MM.1S (cell line): ENCODE measurements around the gene BDKRB1.

Experiments used
- DNase-seq: peaks from one replicate; pipeline ENCODE4 v3.0.0-alpha.2; 2015
- H2AFZ ChIP-seq: fragments of 300-600 bp; sonication (generic); 2 replicates; pipeline ENCODE4 v1.6.0; 2016; ENCODE audit warnings: antibody characterized with exemption, low read length
- H3F3A ChIP-seq: fragments of 300-600 bp; sonication (generic); 2 replicates; pipeline ENCODE4 v1.6.1; 2016; ENCODE audit warnings: mild to moderate bottlenecking, antibody characterized with exemption, low read length, moderate library complexity, mixed read lengths; ENCODE audit not compliant: insufficient read depth
- H3K27ac ChIP-seq: fragments of 300-600 bp; sonication (generic); 2 replicates; pipeline ENCODE4 v1.5.1; 2016; ENCODE audit warnings: mild to moderate bottlenecking, low read length
- H3K27me3 ChIP-seq: fragments of 300-600 bp; sonication (generic); replicated peaks from 2 replicates; pipeline ENCODE4 v1.6.0; 2016; ENCODE audit warnings: low read length; ENCODE audit not compliant: insufficient read depth
- H3K36me3 ChIP-seq: fragments of 300-600 bp; sonication (generic); replicated peaks from 2 replicates; pipeline ENCODE4 v1.6.1; 2016; ENCODE audit warnings: mild to moderate bottlenecking, low read length, mixed read lengths; ENCODE audit not compliant: insufficient read depth
- H3K4me1 ChIP-seq: fragments of 300-600 bp; sonication (generic); 2 replicates; pipeline ENCODE4 v1.6.1; 2016; ENCODE audit warnings: low read length, mixed read lengths
- H3K4me2 ChIP-seq: fragments of 300-600 bp; sonication (generic); 2 replicates; pipeline ENCODE4 v1.6.0; 2016; ENCODE audit warnings: low read depth, low read length
- H3K4me3 ChIP-seq: fragments of 300-600 bp; sonication (generic); 2 replicates; pipeline ENCODE4 v1.5.1; 2016; ENCODE audit warnings: low read length, mixed read lengths
- H3K79me2 ChIP-seq: fragments of 300-600 bp; sonication (generic); 2 replicates; pipeline ENCODE4 v1.6.1; 2016; ENCODE audit warnings: mixed run types, low read length, mixed read lengths
- H3K9ac ChIP-seq: fragments of 300-600 bp; sonication (generic); 2 replicates; pipeline ENCODE4 v1.6.1; 2016; ENCODE audit warnings: low read length, mixed read lengths
- H3K9me2 ChIP-seq: fragments of 300-600 bp; sonication (generic); replicated peaks from 2 replicates; pipeline ENCODE4 v1.6.1; 2016; ENCODE audit warnings: mild to moderate bottlenecking, low read length, mixed read lengths; ENCODE audit not compliant: insufficient read depth
- H3K9me3 ChIP-seq: fragments of 300-600 bp; sonication (generic); replicated peaks from 2 replicates; pipeline ENCODE4 v1.6.1; 2016; ENCODE audit warnings: mild to moderate bottlenecking, low read length, mixed read lengths; ENCODE audit not compliant: insufficient read depth
- H4K20me1 ChIP-seq: fragments of 300-600 bp; sonication (generic); 2 replicates; pipeline ENCODE4 v1.6.1; 2016; ENCODE audit warnings: mild to moderate bottlenecking, low read length, moderate library complexity, mixed read lengths; ENCODE audit not compliant: insufficient read depth
- EZH2 ChIP-seq: fragments of 300-600 bp; sonication (generic); optimal IDR thresholded peaks from 2 replicates; pipeline ENCODE3; 2017; ENCODE audit warnings: low read depth, mild to moderate bottlenecking, antibody characterized with exemption, low read length, mixed read lengths
- EZH2phosphoT487 ChIP-seq: fragments of 300-600 bp; sonication (generic); IDR thresholded peaks from 2 replicates; pipeline ENCODE4 v1.6.1; 2018; ENCODE audit warnings: antibody characterized with exemption, low read length
- TF ChIP-seq, protein P1 (sequence below): fragments of 300-600 bp; sonication (generic); IDR thresholded peaks from 2 replicates; pipeline ENCODE4 v1.5.1; 2016; ENCODE audit warnings: antibody characterized with exemption, low read length, mixed read lengths

The BDKRB1 gene

DNA sequence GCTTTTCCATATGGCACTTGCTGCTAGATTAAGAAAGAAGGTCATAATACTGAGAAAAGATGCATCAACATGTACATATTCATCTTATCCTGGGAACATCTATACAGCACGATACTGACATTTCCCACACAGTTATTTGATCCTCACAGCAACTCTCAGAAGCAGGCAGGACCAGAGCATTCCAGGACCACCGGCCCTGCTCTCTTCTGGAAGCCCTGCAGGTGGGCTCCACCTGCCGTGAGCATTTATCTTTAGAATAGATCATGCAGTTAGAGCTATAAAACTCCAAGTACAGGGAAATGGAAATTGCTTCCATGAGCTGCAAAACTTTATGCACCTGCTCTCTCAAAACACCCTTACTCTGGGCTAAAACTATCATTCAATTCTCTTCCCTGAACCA, 5.5 kb upstream of the BDKRB1 start:
- Histone ChIP-seq H3K4me3 (no peak overlapping the region), H3K79me2 (no peaks in the 10 kb centered on the region), H3K9me2 (no peaks in the 10 kb centered on the region), H2AFZ (no peak overlapping the region), H3K27ac (no peak overlapping the region), H3K36me3 (no peaks in the 10 kb centered on the region), H3K4me2 (no peak overlapping the region), H3K9me3 (no peaks in the 10 kb centered on the region), H3K9ac (no peak overlapping the region), H3K27me3 (no peaks in the 10 kb centered on the region), H3F3A (no peaks in the 10 kb centered on the region), H3K4me1 (no peaks in the 10 kb centered on the region), H4K20me1 (no peaks in the 10 kb centered on the region)
- TF ChIP-seq, protein P1, sequence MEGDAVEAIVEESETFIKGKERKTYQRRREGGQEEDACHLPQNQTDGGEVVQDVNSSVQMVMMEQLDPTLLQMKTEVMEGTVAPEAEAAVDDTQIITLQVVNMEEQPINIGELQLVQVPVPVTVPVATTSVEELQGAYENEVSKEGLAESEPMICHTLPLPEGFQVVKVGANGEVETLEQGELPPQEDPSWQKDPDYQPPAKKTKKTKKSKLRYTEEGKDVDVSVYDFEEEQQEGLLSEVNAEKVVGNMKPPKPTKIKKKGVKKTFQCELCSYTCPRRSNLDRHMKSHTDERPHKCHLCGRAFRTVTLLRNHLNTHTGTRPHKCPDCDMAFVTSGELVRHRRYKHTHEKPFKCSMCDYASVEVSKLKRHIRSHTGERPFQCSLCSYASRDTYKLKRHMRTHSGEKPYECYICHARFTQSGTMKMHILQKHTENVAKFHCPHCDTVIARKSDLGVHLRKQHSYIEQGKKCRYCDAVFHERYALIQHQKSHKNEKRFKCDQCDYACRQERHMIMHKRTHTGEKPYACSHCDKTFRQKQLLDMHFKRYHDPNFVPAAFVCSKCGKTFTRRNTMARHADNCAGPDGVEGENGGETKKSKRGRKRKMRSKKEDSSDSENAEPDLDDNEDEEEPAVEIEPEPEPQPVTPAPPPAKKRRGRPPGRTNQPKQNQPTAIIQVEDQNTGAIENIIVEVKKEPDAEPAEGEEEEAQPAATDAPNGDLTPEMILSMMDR: no peak
- TF ChIP-seq EZH2 (no peak), EZH2phosphoT487 (no peak)
- DNase-seq: no peak

DNA sequence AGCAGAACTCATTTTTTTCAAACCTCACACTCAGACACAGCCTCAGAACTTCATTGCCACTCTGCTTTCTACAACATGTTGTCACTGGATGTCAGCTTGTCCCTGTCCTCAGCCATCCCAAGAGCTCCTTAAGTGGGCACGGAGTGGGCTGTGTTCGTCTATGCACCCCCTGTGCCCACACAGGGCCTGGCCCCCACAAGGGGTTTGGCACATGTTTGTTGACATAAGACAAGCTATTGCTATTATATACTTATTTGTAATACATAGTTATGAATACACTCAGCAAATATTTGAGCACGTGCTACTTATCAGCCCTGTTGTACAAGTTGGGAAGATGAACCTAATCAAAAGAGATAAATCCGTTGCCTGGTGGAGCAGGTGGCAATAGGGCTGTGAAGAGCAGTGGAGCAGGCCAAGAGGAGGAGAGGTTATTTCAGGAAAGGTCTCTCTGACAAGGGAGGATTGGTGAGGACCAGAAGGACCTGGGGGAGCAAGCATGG, 4.3 kb upstream of the BDKRB1 start:
- Histone ChIP-seq H3K4me1 (no peaks in the 10 kb centered on the region), H3K27me3 (no peaks in the 10 kb centered on the region), H3K79me2 (no peaks in the 10 kb centered on the region), H3F3A (no peaks in the 10 kb centered on the region), H3K9me2 (no peaks in the 10 kb centered on the region), H3K9me3 (no peaks in the 10 kb centered on the region), H3K4me3 (no peak overlapping the region), H3K27ac (no peak overlapping the region), H3K4me2 (no peak overlapping the region), H2AFZ (no peak overlapping the region), H3K9ac (no peak overlapping the region), H3K36me3 (no peaks in the 10 kb centered on the region), H4K20me1 (no peaks in the 10 kb centered on the region)
- no peak for DNase-seq
- TF ChIP-seq EZH2phosphoT487: no peak
- TF ChIP-seq, protein P1: no peak
- TF ChIP-seq EZH2: no peak

DNA sequence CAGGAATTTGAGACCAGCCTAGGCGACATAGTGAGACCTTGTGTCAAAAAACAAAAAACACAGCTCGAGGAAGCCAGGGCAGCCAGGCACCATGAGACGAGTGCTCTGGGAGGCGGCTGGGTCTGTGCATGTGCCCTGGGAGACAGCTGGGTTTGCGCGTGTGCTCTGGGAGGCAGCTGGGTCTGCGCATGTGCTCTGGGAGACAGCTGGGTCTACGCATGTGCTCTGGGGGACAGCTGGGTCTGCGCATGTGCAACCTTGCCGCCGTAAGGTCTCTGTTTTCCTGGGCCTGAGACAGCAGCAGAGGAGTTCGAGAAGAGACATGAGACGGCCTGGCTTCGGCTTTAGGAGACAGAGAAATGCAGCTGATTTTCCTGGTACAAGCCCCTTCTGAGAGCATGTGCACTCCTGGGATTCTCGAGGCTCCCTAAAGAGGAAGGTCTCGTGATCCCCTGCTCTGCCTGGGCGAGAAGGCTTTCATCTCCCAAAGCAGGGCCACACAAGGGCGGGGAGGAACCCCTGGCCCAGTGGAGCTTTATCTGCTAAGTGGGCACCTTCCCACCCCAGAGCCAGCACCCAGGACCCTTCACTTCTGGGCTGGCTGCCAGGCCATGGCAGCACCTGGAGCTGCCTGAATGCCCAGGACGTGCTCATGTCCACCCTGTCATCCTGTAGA, 3.5 kb upstream of the BDKRB1 start:
- Histone ChIP-seq H3F3A (no peaks in the 10 kb centered on the region), H2AFZ (no peak overlapping the region), H3K9me2 (no peaks in the 10 kb centered on the region), H3K27me3 (no peaks in the 10 kb centered on the region), H3K36me3 (no peaks in the 10 kb centered on the region), H3K4me1 (no peaks in the 10 kb centered on the region), H3K27ac (no peak overlapping the region), H3K4me2 (no peak overlapping the region), H3K4me3 (no peak overlapping the region), H3K9ac (no peak overlapping the region), H4K20me1 (no peaks in the 10 kb centered on the region), H3K79me2 (no peaks in the 10 kb centered on the region), H3K9me3 (no peaks in the 10 kb centered on the region)
- TF ChIP-seq, protein P1: no peak
- TF ChIP-seq EZH2 (no peak), EZH2phosphoT487 (no peak)
- no peak for DNase-seq
